Keratinocyte (primary cell): ENCODE results near the gene OPN1LW.

Source experiments
- EZH2 ChIP-seq: IDR thresholded peaks from one replicate; pipeline ENCODE4 v1.6.1; 2012; ENCODE audit warnings: inconsistent platforms, mild to moderate bottlenecking, low read length, moderate library complexity
- TF ChIP-seq, protein P1 (sequence below), 3 experiments: IDR thresholded peaks in 1 of 3; conservative IDR thresholded peaks in 1 of 3; optimal IDR thresholded peaks in 1 of 3; 2 replicates in 2 of 3; 3 replicates in 1 of 3; pipeline versions ENCODE3 to v1.5.1; 2011; ENCODE audit warnings: low read length in 3 of 3, mild to moderate bottlenecking in 3 of 3, moderate library complexity in 2 of 3, control low read depth in 1 of 3, inconsistent platforms in 1 of 3; ENCODE audit not compliant: insufficient read depth in 2 of 3; ENCODE audit errors: extremely low read depth in 1 of 3

DNA sequence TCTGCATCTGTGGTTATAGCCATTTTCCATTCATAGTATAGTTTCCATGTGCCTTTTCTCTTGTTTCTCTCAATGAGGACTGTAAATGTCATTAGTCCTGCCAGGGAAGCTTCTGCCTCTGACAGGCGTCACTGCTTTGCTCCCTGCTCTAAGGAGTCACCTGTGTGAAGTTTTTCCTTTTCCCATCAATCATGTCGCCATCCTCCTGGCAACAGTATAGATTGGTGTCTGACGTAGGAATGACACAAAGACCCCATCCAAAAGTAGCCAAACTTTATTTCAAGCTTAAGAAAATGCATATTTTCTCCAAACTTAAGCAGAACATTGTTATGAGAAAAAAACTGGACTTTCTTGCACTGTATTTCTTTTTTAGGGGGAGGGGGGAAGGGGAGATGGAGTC, 23.5 kb upstream of the OPN1LW start:
- TF ChIP-seq, protein P1, sequence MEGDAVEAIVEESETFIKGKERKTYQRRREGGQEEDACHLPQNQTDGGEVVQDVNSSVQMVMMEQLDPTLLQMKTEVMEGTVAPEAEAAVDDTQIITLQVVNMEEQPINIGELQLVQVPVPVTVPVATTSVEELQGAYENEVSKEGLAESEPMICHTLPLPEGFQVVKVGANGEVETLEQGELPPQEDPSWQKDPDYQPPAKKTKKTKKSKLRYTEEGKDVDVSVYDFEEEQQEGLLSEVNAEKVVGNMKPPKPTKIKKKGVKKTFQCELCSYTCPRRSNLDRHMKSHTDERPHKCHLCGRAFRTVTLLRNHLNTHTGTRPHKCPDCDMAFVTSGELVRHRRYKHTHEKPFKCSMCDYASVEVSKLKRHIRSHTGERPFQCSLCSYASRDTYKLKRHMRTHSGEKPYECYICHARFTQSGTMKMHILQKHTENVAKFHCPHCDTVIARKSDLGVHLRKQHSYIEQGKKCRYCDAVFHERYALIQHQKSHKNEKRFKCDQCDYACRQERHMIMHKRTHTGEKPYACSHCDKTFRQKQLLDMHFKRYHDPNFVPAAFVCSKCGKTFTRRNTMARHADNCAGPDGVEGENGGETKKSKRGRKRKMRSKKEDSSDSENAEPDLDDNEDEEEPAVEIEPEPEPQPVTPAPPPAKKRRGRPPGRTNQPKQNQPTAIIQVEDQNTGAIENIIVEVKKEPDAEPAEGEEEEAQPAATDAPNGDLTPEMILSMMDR (optimal IDR thresholded peaks at IDR 0.05 in 1 of 3, IDR thresholded peaks at IDR 0.05 in 1 of 3, conservative IDR thresholded peaks at IDR 0.05 in 1 of 3; ENCODE audit: extremely low read depth in 1 of 3, insufficient read depth in 2 of 3, low read length in 3 of 3): no peak
- TF ChIP-seq EZH2: no peak
